WTC11 (cell line): ENCODE measurements around the gene DNAJC7. TPM values are rescaled to one million over a fixed set of nuclear protein-coding genes. Genes with fewer than 3 reads are reported as not detected.
A peak's percentile ranks its signal among the peaks of the same experiment; 100 is the strongest.

Experiments
- AFF4 ChIP-seq: sonication (generic); formaldehyde crosslinking; IDR thresholded peaks from 2 replicates; pipeline ENCODE4 v1.8.1; 2023; ENCODE audit warnings: mild to moderate bottlenecking, missing genetic modification reagents, borderline replicate concordance
- E2F4 ChIP-seq: sonication (generic); formaldehyde crosslinking; IDR thresholded peaks from 2 replicates; pipeline ENCODE4 v1.8.1; 2022; ENCODE audit warnings: low read depth, mild to moderate bottlenecking, moderate library complexity, missing genetic modification reagents, borderline replicate concordance
- EMX1 ChIP-seq: fragments of 250-450 bp; sonication (Bioruptor Pico); IDR thresholded peaks from 2 replicates; pipeline ENCODE4 v1.8.0; 2021; ENCODE audit warnings: mild to moderate bottlenecking
- ERG ChIP-seq: fragments of 250-450 bp; sonication (Bioruptor Pico); IDR thresholded peaks from 2 replicates; pipeline ENCODE4 v1.8.0; 2021; ENCODE audit warnings: mild to moderate bottlenecking
- ETV6 ChIP-seq: sonication (generic); formaldehyde crosslinking; IDR thresholded peaks from 2 replicates; pipeline ENCODE4 v1.8.1; 2022; ENCODE audit warnings: mild to moderate bottlenecking, missing genetic modification reagents
- FOXK1 ChIP-seq: sonication (generic); formaldehyde crosslinking; IDR thresholded peaks from 2 replicates; pipeline ENCODE4 v1.8.0; 2022; ENCODE audit warnings: mild to moderate bottlenecking, moderate library complexity, missing genetic modification reagents
- GTF2I ChIP-seq: fragments of 250-450 bp; sonication (Bioruptor Pico); conservative IDR thresholded peaks from 2 replicates; pipeline ENCODE4 v1.4.0; 2021; ENCODE audit warnings: mild to moderate bottlenecking
- HMGXB4 ChIP-seq: sonication (generic); formaldehyde crosslinking; IDR thresholded peaks from 2 replicates; pipeline ENCODE4 v1.8.1; 2023; ENCODE audit warnings: mild to moderate bottlenecking, moderate library complexity, missing genetic modification reagents
- JAZF1 ChIP-seq: fragments of 250-450 bp; sonication (Bioruptor Pico); IDR thresholded peaks from 2 replicates; pipeline ENCODE4 v1.9.0; 2021; ENCODE audit warnings: moderate library complexity, mild to moderate bottlenecking, inconsistent platforms
- NFATC4 ChIP-seq: fragments of 250-450 bp; sonication (Bioruptor Pico); IDR thresholded peaks from 2 replicates; pipeline ENCODE4 v1.9.0; 2021; ENCODE audit warnings: mild to moderate bottlenecking
- NR1H2 ChIP-seq: sonication (generic); formaldehyde crosslinking; IDR thresholded peaks from 2 replicates; pipeline ENCODE4 v1.9.0; 2021; ENCODE audit warnings: mild to moderate bottlenecking, moderate library complexity, missing genetic modification reagents
- PREB ChIP-seq: sonication (generic); formaldehyde crosslinking; IDR thresholded peaks from 2 replicates; pipeline ENCODE4 v1.8.1; 2022; ENCODE audit warnings: mild to moderate bottlenecking, missing genetic modification reagents, moderate library complexity, borderline replicate concordance
- PRRX2 ChIP-seq: fragments of 250-450 bp; sonication (Bioruptor Pico); IDR thresholded peaks from 2 replicates; pipeline ENCODE4 v1.8.0; 2021; ENCODE audit warnings: mild to moderate bottlenecking
- RORB ChIP-seq: fragments of 250-450 bp; sonication (Bioruptor Pico); IDR thresholded peaks from 2 replicates; pipeline ENCODE4 v1.9.0; 2021; ENCODE audit warnings: mild to moderate bottlenecking
- SMAD3 ChIP-seq: sonication (generic); formaldehyde crosslinking; IDR thresholded peaks from 2 replicates; pipeline ENCODE4 v1.8.0; 2022; ENCODE audit warnings: missing genetic modification reagents, mild to moderate bottlenecking, borderline replicate concordance
- SP1 ChIP-seq: sonication (generic); formaldehyde crosslinking; conservative IDR thresholded peaks from 2 replicates; pipeline ENCODE4 v1.8.1; 2022; ENCODE audit warnings: missing genetic modification reagents
- TP53 ChIP-seq: sonication (generic); formaldehyde crosslinking; IDR thresholded peaks from 2 replicates; pipeline ENCODE4 v1.8.1; 2023; ENCODE audit warnings: mild to moderate bottlenecking, missing genetic modification reagents
- USF1 ChIP-seq: sonication (generic); formaldehyde crosslinking; IDR thresholded peaks from 2 replicates; pipeline ENCODE4 v1.8.0; 2022; ENCODE audit warnings: mild to moderate bottlenecking, missing genetic modification reagents
- ZBTB43 ChIP-seq: sonication (generic); formaldehyde crosslinking; IDR thresholded peaks from 2 replicates; pipeline ENCODE4 v1.8.1; 2023; ENCODE audit warnings: mild to moderate bottlenecking, missing genetic modification reagents
- ZNF232 ChIP-seq: sonication (generic); formaldehyde crosslinking; IDR thresholded peaks from 2 replicates; pipeline ENCODE4 v1.8.0; 2022; ENCODE audit warnings: mild to moderate bottlenecking, missing genetic modification reagents
- ZNF263 ChIP-seq: sonication (generic); formaldehyde crosslinking; IDR thresholded peaks from 2 replicates; pipeline ENCODE4 v1.8.1; 2022; ENCODE audit warnings: low read depth, mild to moderate bottlenecking, moderate library complexity, missing genetic modification reagents
- ZNF425 ChIP-seq: fragments of 250-450 bp; sonication (Bioruptor Pico); conservative IDR thresholded peaks from 2 replicates; pipeline ENCODE4 v1.9.0; 2021; ENCODE audit warnings: mild to moderate bottlenecking
- total RNA-seq: library from RNA; stranded (reverse); gene quantifications from 3 replicates; pipeline ENCODE4 v1.2.3, GENCODE V29; 2021

DNAJC7 gene
- total RNA-seq, 1 experiment from 2014 or later, result 140 TPM

- TF ChIP-seq HMGXB4 (CRISPR knock-in tag), result peak; percentile 94
- TF ChIP-seq NR1H2 (CRISPR knock-in tag), result no peak
- TF ChIP-seq EMX1 (CRISPR knock-in tag), result no peak
- TF ChIP-seq TP53 (CRISPR knock-in tag), result no peak
- no peak for TF ChIP-seq AFF4
- peak; percentile 24; the same call in 1 of the 2 replicates for TF ChIP-seq PREB (CRISPR knock-in tag)
- TF ChIP-seq ZNF425 (CRISPR knock-in tag), result no peak
- no peak for TF ChIP-seq E2F4 (CRISPR knock-in tag)
- no peak for TF ChIP-seq RORB (CRISPR knock-in tag)
- TF ChIP-seq GTF2I, result no peak
- TF ChIP-seq SMAD3 (CRISPR knock-in tag), result no peak
- no peak for TF ChIP-seq ZNF263
- TF ChIP-seq FOXK1, result peak; percentile 56; the same call in 1 of the 2 replicates
- TF ChIP-seq JAZF1 (CRISPR knock-in tag), result no peak
- no peak for TF ChIP-seq PRRX2 (CRISPR knock-in tag)
- TF ChIP-seq ETV6 (CRISPR knock-in tag), result 0 out of 2 replicates have a peak, but pooled peaks have one; percentile 69
- TF ChIP-seq ZNF232, result no peak; the same call in 1 of the 2 replicates
- peak; percentile 13 for TF ChIP-seq USF1 (CRISPR knock-in tag)
- TF ChIP-seq ZBTB43 (CRISPR knock-in tag), result peak; percentile 73; the same call in 1 of the 2 replicates
- TF ChIP-seq SP1, result peak; percentile 84
- no peak for TF ChIP-seq ERG (CRISPR knock-in tag)
- no peak for TF ChIP-seq NFATC4 (CRISPR knock-in tag)
These were observed at the start of gene DNAJC7 (continued) for GRCh38 chr17:42016941-42017865.
